Fibroblast of skin of right biceps (primary cell): ENCODE measurements around the gene JMJD8.
"Not testable (repeated sequence)": the region's sequence is repeated elsewhere in the genome, so short reads cannot be mapped to it uniquely, and the experiment has no call there.

Experiments used
- DNase-seq: peaks from one replicate; pipeline ENCODE4 v3.0.0-alpha.2; 2013

The JMJD8 gene

GRCh38 chr16:708019-708418 lies 23.9 kb upstream of the JMJD8 start:
- DNase-seq: no peak

- DNase-seq: no peak
Observed at GRCh38 chr16:707062-707538, 23.0 kb upstream of the JMJD8 start.

- no peak for DNase-seq
Observed at GRCh38 chr16:706189-707061, 22.3 kb upstream of the JMJD8 start.

GRCh38 chr16:705431-706188 lies 21.5 kb upstream of the JMJD8 start, which contains the start of gene FBXL16:
Gene FBXL16 (minus strand): TSS chr16:705801. CDS start chr16:697405, 8,396 bp downstream.
- no peak for DNase-seq

GRCh38 chr16:704552-705380 lies 20.6 kb upstream of the JMJD8 start:
- DNase-seq: no peak

GRCh38 chr16:704047-704446 lies 19.9 kb upstream of the JMJD8 start:
- DNase-seq: no peak

GRCh38 chr16:703406-703805 lies 19.3 kb upstream of the JMJD8 start:
- no peak for DNase-seq

GRCh38 chr16:702341-702740 lies 18.2 kb upstream of the JMJD8 start:
- DNase-seq: no peak

GRCh38 chr16:700684-701584 lies 16.8 kb upstream of the JMJD8 start:
- no peak for DNase-seq

GRCh38 chr16:698911-699671 lies 15.0 kb upstream of the JMJD8 start:
- DNase-seq: no peak

GRCh38 chr16:695355-696089 lies 11.4 kb upstream of the JMJD8 start:
- DNase-seq: no peak

- no peak for DNase-seq
Observed at GRCh38 chr16:694863-695354, 10.8 kb upstream of the JMJD8 start.

- no peak for DNase-seq
Observed at GRCh38 chr16:694187-694862, 10.2 kb upstream of the JMJD8 start.

GRCh38 chr16:693766-694165 lies 9.6 kb upstream of the JMJD8 start:
- DNase-seq: no peak

GRCh38 chr16:693364-693763 lies 9.2 kb upstream of the JMJD8 start:
- DNase-seq: no peak

GRCh38 chr16:692356-693108 lies 8.4 kb upstream of the JMJD8 start:
- no peak for DNase-seq

GRCh38 chr16:691242-691641 lies 7.1 kb upstream of the JMJD8 start:
- not testable (repeated sequence) for DNase-seq

GRCh38 chr16:689175-689897 lies 5.2 kb upstream of the JMJD8 start:
- DNase-seq: no peak
